Measurements from ENCODE around the gene CCL22. TPM values are rescaled to one million over a fixed set of nuclear protein-coding genes. Genes with fewer than 3 reads are reported as not detected.
A peak's percentile ranks its signal among the peaks of the same experiment; 100 is the strongest.

Gene CCL22
- total and polyA plus RNA-seq, 4 donors = 0.08 to 0.29 (median 0.24) TPM; not detected in 1

DNA sequence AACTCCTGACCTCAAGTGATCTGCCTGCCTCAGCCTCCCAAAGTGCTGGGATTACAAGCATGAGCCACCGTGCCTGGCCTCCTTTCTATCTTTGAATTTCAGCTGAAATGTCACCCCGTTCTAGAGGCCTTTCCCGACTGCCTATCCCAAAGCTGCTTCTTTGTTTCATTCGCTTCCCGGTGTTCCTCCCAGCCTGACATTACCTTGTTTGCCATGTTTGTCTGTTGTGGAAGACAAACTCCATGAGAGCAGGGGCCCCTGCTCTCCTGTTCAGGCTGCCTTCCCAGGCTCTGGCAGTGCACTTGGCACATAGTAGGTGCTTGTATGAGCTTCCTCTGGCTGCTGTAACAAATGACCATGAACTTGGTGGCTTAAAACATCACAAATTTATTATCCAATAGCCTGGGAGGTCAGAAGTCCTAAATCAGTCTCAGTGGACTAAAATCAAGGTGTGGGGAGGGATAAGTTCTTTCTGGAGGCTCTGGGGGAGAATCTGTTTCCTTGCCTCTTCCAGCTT lies 2.6 kb upstream of the CCL22 start:
- no peak overlapping the region for H3K27ac ChIP-seq (ENCODE audit: low read depth in 1 of 2, low read length in 2 of 2)
- 94 to 95% methylated on average over 5 of the region's 5 CpGs for WGBS, 2 donors
- H3K27me3 ChIP-seq (ENCODE audit: control insufficient read depth in 1 of 2, insufficient read depth in 2 of 2, low read length in 1 of 2) = no peaks in the 10 kb centered on the region
- H3K4me3 ChIP-seq (ENCODE audit: low read length in 2 of 2) = no peak overlapping the region
- no peaks in the 10 kb centered on the region for H3K4me1 ChIP-seq (ENCODE audit: control insufficient read depth in 1 of 2, insufficient read depth in 2 of 2, low read length in 2 of 2)
- no peaks in the 10 kb centered on the region for H3K36me3 ChIP-seq (ENCODE audit: control insufficient read depth in 1 of 2, insufficient read depth in 2 of 2, low read length in 1 of 2)
- DNase-seq (no peak), ATAC-seq (ENCODE audit: low FRiP score) (no peak)
- intact Hi-C loops (cut with DNase I) = no loop called here
- no peaks in the 10 kb centered on the region for H3K9me3 ChIP-seq (ENCODE audit: control insufficient read depth, low read length)

DNA sequence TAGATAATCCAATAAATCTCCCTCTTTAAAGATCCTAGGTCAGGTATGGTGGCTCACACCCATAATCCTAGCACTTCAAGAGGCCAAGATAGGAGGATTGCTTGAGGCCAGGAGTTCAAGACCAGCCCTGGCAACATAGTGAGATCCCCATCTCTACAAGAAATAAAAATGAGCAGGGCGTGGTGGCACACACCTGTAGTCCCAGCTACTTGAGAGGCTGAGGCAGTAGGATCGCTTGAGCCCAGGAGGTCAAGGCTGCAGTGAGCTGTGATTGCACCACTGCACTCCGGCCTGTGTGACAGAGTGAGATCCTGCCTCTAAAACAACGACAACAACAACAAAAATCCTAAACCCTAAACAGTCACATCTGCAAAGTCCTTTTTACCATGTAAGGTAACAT lies 2.0 kb upstream of the CCL22 start:
- WGBS, 2 donors = 88 to 94% methylated on average over 4 of the region's 4 CpGs
- Histone ChIP-seq H3K9me3 (ENCODE audit: control insufficient read depth, low read length) (no peaks in the 10 kb centered on the region), H3K27me3 (ENCODE audit: control insufficient read depth in 1 of 2, insufficient read depth in 2 of 2, low read length in 1 of 2) (no peaks in the 10 kb centered on the region), H3K27ac (ENCODE audit: low read depth in 1 of 2, low read length in 2 of 2) (no peak overlapping the region), H3K4me3 (ENCODE audit: low read length in 2 of 2) (no peak overlapping the region), H3K4me1 (ENCODE audit: control insufficient read depth in 1 of 2, insufficient read depth in 2 of 2, low read length in 2 of 2) (no peaks in the 10 kb centered on the region), H3K36me3 (ENCODE audit: control insufficient read depth in 1 of 2, insufficient read depth in 2 of 2, low read length in 1 of 2) (no peaks in the 10 kb centered on the region)
- intact Hi-C loops (cut with DNase I) = no loop called here
- ATAC-seq (ENCODE audit: low FRiP score) (no peak), DNase-seq (no peak)

- no peaks in the 10 kb centered on the region for H3K27me3 ChIP-seq (ENCODE audit: control insufficient read depth in 1 of 2, insufficient read depth in 2 of 2, low read length in 1 of 2)
- no peak for ATAC-seq (ENCODE audit: low FRiP score)
- no peak overlapping the region for H3K4me3 ChIP-seq (ENCODE audit: low read length in 2 of 2)
- no peaks in the 10 kb centered on the region for H3K4me1 ChIP-seq (ENCODE audit: control insufficient read depth in 1 of 2, insufficient read depth in 2 of 2, low read length in 2 of 2)
- DNase-seq = no peak
- WGBS, 2 donors = 89 to 91% methylated on average over 9 of the region's 9 CpGs
- H3K27ac ChIP-seq (ENCODE audit: low read depth in 1 of 2, low read length in 2 of 2) = no peak overlapping the region
- no peaks in the 10 kb centered on the region for H3K36me3 ChIP-seq (ENCODE audit: control insufficient read depth in 1 of 2, insufficient read depth in 2 of 2, low read length in 1 of 2)
- no peaks in the 10 kb centered on the region for H3K9me3 ChIP-seq (ENCODE audit: control insufficient read depth, low read length)
- intact Hi-C loops (cut with DNase I) = no loop called here
These were observed 1.1 kb upstream of the CCL22 start for GRCh38 chr16:57357330-57358085.

DNA sequence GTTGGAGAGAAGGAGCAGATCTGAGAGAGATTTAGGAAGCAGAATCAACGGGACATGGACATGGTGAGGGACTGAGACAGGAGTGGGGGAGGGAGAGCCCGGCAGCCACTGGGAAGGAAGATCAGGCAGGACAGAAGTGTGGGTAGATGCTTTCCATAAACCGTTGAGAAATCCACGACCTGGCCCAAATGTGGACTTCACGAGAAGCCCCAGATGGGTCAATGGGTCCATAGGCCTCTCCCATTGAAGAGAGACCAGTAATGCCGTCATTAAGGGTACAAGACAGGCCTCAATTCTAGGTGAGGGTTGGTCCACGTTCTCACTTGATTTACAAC lies 530 bp upstream of the CCL22 start:
- no peaks in the 10 kb centered on the region for H3K36me3 ChIP-seq (ENCODE audit: control insufficient read depth in 1 of 2, insufficient read depth in 2 of 2, low read length in 1 of 2)

GRCh38 chr16:57360321-57360935 lies 1.8 kb downstream of the CCL22 start:
- Histone ChIP-seq H3K36me3 (ENCODE audit: control insufficient read depth in 1 of 2, insufficient read depth in 2 of 2, low read length in 1 of 2) (no peaks in the 10 kb centered on the region), H3K27me3 (ENCODE audit: control insufficient read depth in 1 of 2, insufficient read depth in 2 of 2, low read length in 1 of 2) (no peaks in the 10 kb centered on the region), H3K27ac (ENCODE audit: low read depth in 1 of 2, low read length in 2 of 2) (no peak overlapping the region), H3K4me1 (ENCODE audit: control insufficient read depth in 1 of 2, insufficient read depth in 2 of 2, low read length in 2 of 2) (no peaks in the 10 kb centered on the region), H3K9me3 (ENCODE audit: control insufficient read depth, low read length) (no peaks in the 10 kb centered on the region), H3K4me3 (ENCODE audit: low read length in 2 of 2) (no peak overlapping the region)
- 95% methylated on average over 16 of the region's 16 CpGs for WGBS, 2 donors
- no peak for DNase-seq
- intact Hi-C loops (cut with DNase I) = no loop called here
- no peak for ATAC-seq (ENCODE audit: low FRiP score)

More for the DNA sequence above, 530 bp upstream of the CCL22 start:
- ATAC-seq (ENCODE audit: low FRiP score) = no peak
- intact Hi-C loops (cut with DNase I) = no loop called here
- no peak for DNase-seq
- no peaks in the 10 kb centered on the region for H3K4me1 ChIP-seq (ENCODE audit: control insufficient read depth in 1 of 2, insufficient read depth in 2 of 2, low read length in 2 of 2)
- H3K9me3 ChIP-seq (ENCODE audit: control insufficient read depth, low read length) = no peaks in the 10 kb centered on the region
- H3K27ac ChIP-seq (ENCODE audit: low read depth in 1 of 2, low read length in 2 of 2) = no peak overlapping the region
- H3K4me3 ChIP-seq (ENCODE audit: low read length in 2 of 2) = no peak overlapping the region
- WGBS, 2 donors = 88 to 89% methylated on average over 7 of the region's 7 CpGs
- H3K27me3 ChIP-seq (ENCODE audit: control insufficient read depth in 1 of 2, insufficient read depth in 2 of 2, low read length in 1 of 2) = no peaks in the 10 kb centered on the region

- 64 to 65% methylated on average over 4 of the region's 4 CpGs for WGBS, 2 donors
- Histone ChIP-seq H3K4me1 (ENCODE audit: control insufficient read depth in 1 of 2, insufficient read depth in 2 of 2, low read length in 2 of 2) (no peaks in the 10 kb centered on the region), H3K4me3 (ENCODE audit: low read length in 2 of 2) (no peak overlapping the region), H3K27ac (ENCODE audit: low read depth in 1 of 2, low read length in 2 of 2) (no peak overlapping the region), H3K9me3 (ENCODE audit: control insufficient read depth, low read length) (no peaks in the 10 kb centered on the region), H3K36me3 (ENCODE audit: control insufficient read depth in 1 of 2, insufficient read depth in 2 of 2, low read length in 1 of 2) (no peaks in the 10 kb centered on the region), H3K27me3 (ENCODE audit: control insufficient read depth in 1 of 2, insufficient read depth in 2 of 2, low read length in 1 of 2) (no peaks in the 10 kb centered on the region)
- ATAC-seq (ENCODE audit: low FRiP score) (no peak), DNase-seq (peak in 1 of 2 donors; percentile 5)
- intact Hi-C loops (cut with DNase I) = no loop called here
These were observed 2.8 kb downstream of the CCL22 start for GRCh38 chr16:57361404-57361803.

GRCh38 chr16:57364143-57364542 lies 5.6 kb downstream of the CCL22 start:
- WGBS, 2 donors = 93 to 98% methylated on average over 3 of the region's 3 CpGs
- DNase-seq (no peak), ATAC-seq (ENCODE audit: low FRiP score) (no peak)
- H3K9me3 ChIP-seq (ENCODE audit: control insufficient read depth, low read length) = no peaks in the 10 kb centered on the region
- no peaks in the 10 kb centered on the region for H3K4me1 ChIP-seq (ENCODE audit: control insufficient read depth in 1 of 2, insufficient read depth in 2 of 2, low read length in 2 of 2)
- H3K27me3 ChIP-seq (ENCODE audit: control insufficient read depth in 1 of 2, insufficient read depth in 2 of 2, low read length in 1 of 2) = no peaks in the 10 kb centered on the region
- no peak overlapping the region for H3K27ac ChIP-seq (ENCODE audit: low read depth in 1 of 2, low read length in 2 of 2)
- H3K36me3 ChIP-seq (ENCODE audit: control insufficient read depth in 1 of 2, insufficient read depth in 2 of 2, low read length in 1 of 2) = no peaks in the 10 kb centered on the region
- H3K4me3 ChIP-seq (ENCODE audit: low read length in 2 of 2) = no peak overlapping the region
- intact Hi-C loops (cut with DNase I) = no loop called here

- DNase-seq (no peak), ATAC-seq (ENCODE audit: low FRiP score) (no peak)
- WGBS, 2 donors = 34 to 48% methylated on average over 6 of the region's 6 CpGs
- H3K27me3 ChIP-seq (ENCODE audit: control insufficient read depth in 1 of 2, insufficient read depth in 2 of 2, low read length in 1 of 2) = no peaks in the 10 kb centered on the region
- no peaks in the 10 kb centered on the region for H3K9me3 ChIP-seq (ENCODE audit: control insufficient read depth, low read length)
- no peaks in the 10 kb centered on the region for H3K4me1 ChIP-seq (ENCODE audit: control insufficient read depth in 1 of 2, insufficient read depth in 2 of 2, low read length in 2 of 2)
- no peak overlapping the region for H3K4me3 ChIP-seq (ENCODE audit: low read length in 2 of 2)
- no peaks in the 10 kb centered on the region for H3K36me3 ChIP-seq (ENCODE audit: control insufficient read depth in 1 of 2, insufficient read depth in 2 of 2, low read length in 1 of 2)
- H3K27ac ChIP-seq (ENCODE audit: low read depth in 1 of 2, low read length in 2 of 2) = no peak overlapping the region
- intact Hi-C loops (cut with DNase I) = no loop called here
These were observed 8.0 kb downstream of the CCL22 start for GRCh38 chr16:57366544-57367040.

Measured in aorta (tissue), 5 donors.